Nasal cavity respiratory epithelium epithelial cell of viscerocranial mucosa (primary cell): ENCODE measurements around the gene ZNF267. TPM values are rescaled to one million over a fixed set of nuclear protein-coding genes. Genes with fewer than 3 reads are reported as not detected.

Source experiments
- total RNA-seq: library from RNA; depleted of rRNA; stranded (reverse); fragments of >200 nt; gene quantifications from 2 replicates; pipeline ENCODE4 v1.2.3, GENCODE V29; 2014

ZNF267 gene
- 12.0 and 20.1 TPM in 2 replicates for total RNA-seq

DNA sequence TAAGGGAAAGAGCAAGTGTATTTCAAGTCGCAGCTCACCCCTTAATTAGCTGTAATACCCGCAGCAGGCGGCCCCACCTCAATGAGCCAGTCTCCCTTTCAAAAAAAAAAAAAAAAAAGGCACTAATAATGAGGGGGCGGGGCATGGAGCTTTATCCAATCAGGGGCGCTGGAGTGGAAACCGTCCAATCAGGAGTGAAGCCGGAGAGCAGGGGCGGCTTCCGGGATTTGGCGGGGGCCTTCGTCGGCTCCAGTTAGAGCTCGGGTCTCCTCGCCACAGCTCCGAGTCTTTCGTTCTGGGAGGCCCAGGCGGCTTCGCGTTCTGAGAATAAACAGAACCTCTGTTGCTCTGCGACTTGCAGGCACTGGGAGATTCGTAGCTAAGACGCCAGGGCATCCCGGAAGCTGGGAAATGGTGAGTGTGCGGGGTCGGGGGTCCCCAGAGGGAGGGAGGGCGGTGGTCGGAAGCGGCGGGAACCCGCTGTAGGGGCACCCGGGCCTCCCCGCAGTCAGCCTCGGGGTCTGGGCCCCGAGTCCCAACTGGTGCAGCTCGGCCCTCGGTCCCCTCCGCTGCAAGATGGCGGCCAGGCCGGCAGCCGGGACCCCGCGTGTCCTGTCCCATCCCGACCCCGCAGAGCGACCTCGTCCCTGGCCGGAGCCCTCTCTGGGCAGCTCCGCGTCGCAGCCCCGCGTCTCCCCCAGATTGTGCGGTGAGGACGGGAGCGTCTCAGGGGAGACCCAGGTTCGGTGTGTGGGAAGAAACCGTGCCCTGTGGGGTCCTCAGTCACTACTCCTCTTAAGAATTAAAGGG is at the start of gene ZNF267:
ZNF267 (plus strand) TSS at position 252 of the 810 bp plus-strand sequence; CDS start at position 412, 160 bp downstream.

